NCI-H2107 (cell line): ENCODE data around the gene DENND4C.
"Not testable (repeated sequence)": the region's sequence is repeated elsewhere in the genome, so short reads cannot be mapped to it uniquely, and the experiment has no call there.

ENCODE experiments used
- DNase-seq: peaks from one replicate; lab custom pipeline; 2025; lab: John Stamatoyannopoulos, UW

The DENND4C gene

DNA sequence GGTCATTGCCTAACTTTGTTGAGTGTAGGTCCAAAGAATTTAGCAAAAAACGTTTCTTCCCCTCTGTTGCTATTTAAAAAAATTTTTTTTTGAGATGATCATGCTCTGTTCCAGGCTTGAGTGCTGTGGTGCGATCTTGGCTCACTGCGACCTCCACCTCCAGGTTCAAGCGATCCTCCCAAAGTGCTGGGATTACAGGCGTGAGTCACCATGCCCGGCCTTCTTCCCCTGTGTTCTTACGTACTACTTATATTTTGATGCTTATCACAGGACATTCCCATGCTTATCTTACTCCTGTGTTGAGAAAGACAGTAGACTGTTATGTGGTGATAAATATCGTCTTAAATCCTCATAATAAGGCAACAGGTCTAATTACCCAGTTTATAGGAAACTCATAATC lies 180.8 kb downstream of the DENND4C start:
- DNase-seq, result no peak

DNA sequence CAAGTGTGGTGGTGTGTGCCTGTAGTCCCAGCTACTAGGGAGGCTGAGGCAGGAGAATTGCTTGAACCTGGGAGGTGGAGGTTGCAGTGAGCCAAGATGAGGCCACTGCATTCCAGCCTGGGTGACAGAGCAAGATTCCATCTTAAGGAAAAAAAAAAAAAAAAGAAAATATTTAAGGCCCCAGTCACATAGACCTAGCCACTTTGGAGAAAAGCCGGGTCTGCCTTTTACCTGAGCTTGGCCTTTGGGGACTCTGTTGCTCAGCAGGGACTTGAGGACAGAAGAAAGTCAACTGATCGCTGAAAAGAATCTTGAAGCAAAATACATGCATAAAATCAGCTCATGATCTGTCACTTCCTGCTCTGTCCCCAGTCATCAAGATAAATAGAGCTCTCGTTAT lies 183.0 kb downstream of the DENND4C start:
- not testable (repeated sequence) for DNase-seq

DNA sequence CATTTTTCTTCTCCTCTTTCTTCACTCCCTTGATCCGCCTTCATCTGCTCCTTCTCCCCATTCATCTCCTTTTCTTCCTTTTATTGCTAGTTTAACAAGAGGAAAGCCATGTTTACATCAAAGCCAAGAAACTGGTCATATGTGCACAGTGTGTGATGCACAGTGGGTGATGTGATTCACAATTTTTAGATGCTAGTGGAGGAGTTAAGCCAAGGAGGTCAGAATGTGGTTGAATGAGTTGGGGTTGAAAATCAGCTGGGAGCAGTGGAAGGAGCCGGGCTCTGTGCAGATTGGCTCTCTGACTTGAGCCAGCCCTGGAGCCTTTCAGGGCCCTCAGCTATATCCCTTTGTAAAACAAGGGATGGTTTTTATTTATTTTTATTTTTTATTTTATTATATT lies 185.7 kb downstream of the DENND4C start:
- DNase-seq, result no peak

DNA sequence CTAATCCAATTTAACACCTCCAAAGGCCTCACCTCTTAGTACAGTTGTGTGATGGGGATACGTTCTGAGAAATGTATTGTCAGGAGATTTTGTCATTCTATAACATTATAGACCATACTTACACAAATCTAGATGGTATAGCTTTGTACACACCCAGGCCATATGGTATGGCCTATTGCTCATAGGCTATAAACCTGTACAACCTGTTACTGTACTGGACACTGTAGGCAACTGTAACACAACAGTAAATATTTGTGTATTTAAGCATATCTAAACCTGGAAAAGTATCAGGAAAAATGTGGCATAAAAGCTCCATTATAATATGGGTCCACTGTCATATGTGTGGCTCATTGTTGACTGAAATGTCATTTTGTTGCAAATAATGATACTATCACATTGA lies 190.4 kb downstream of the DENND4C start:
- no peak for DNase-seq
